Measurements from ENCODE around the gene CNOT4. TPM values are rescaled to one million over a fixed set of nuclear protein-coding genes. Genes with fewer than 3 reads are reported as not detected.
"Not testable (repeated sequence)": the region's sequence is repeated elsewhere in the genome, so short reads cannot be mapped to it uniquely, and the experiment has no call there.

Gene CNOT4
- total RNA-seq, 4 donors from 2014 or later: 25.6 to 36.8 (median 29.3) TPM

DNA sequence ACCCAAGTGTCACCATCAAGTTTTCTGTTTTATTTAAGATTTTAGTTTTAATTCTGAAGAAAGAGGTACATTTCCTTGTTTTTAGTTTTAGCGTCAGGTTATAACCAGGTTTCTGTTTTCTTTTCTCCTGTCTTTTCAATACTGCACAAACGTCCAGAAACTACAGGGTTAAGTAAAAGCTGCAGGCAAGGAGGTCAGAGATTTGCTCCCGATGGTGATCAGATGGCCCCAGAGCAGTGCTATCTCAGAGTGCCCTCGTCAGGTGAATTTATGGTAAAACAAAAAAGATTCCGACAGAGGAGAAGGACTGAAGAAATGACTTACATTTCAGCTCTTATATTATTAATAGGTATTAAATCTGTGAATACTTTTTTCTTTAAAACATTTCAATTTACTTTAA, 148.1 kb downstream of the CNOT4 start:
- 64 to 70% methylated on average over 5 of the region's 5 CpGs for WGBS, 2 donors
- Histone ChIP-seq H3K27me3 (no peaks in the 10 kb centered on the region), H3K4me1 (no peaks in the 10 kb centered on the region), H3K36me3 (peaks cover 0 to 7% of the 10 kb centered on the region in 2 donors), H3K27ac (no peak overlapping the region), H3K4me3 (replicated peaks in 1 of 3) (no peak overlapping the region), H3K9me3 (no peaks in the 10 kb centered on the region)
- intact Hi-C loops (cut with DNase I): no loop called here
- no peak for DNase-seq
- TF ChIP-seq, protein P1, sequence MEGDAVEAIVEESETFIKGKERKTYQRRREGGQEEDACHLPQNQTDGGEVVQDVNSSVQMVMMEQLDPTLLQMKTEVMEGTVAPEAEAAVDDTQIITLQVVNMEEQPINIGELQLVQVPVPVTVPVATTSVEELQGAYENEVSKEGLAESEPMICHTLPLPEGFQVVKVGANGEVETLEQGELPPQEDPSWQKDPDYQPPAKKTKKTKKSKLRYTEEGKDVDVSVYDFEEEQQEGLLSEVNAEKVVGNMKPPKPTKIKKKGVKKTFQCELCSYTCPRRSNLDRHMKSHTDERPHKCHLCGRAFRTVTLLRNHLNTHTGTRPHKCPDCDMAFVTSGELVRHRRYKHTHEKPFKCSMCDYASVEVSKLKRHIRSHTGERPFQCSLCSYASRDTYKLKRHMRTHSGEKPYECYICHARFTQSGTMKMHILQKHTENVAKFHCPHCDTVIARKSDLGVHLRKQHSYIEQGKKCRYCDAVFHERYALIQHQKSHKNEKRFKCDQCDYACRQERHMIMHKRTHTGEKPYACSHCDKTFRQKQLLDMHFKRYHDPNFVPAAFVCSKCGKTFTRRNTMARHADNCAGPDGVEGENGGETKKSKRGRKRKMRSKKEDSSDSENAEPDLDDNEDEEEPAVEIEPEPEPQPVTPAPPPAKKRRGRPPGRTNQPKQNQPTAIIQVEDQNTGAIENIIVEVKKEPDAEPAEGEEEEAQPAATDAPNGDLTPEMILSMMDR (IDR thresholded peaks at IDR 0.05): no peak
- TF ChIP-seq POLR2A (IDR thresholded peaks at IDR 0.05): no peak

DNA sequence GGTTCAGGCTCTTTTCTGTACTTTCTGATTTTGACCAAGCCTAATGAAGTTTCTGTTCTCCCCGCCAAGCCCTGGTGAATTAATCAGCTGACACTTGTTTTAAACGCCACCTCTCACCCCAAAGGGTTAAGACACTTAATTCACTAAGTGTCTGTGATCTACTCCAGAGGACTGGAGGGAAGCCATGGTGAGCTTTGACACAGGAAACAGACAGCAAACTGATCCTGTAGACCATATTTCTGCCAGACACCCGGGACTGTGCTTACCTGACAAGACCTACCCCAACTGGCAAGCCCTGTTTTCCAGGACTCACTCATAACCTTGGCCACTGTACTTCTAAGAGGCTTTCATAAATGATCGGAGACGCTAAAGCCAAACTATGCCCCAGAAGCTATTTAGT, 150.3 kb downstream of the CNOT4 start:
- Histone ChIP-seq H3K4me1 (no peaks in the 10 kb centered on the region), H3K9me3 (no peaks in the 10 kb centered on the region), H3K4me3 (replicated peaks in 1 of 3) (no peak overlapping the region), H3K36me3 (peaks cover 0 to 7% of the 10 kb centered on the region in 2 donors), H3K27ac (no peak overlapping the region), H3K27me3 (no peaks in the 10 kb centered on the region)
- DNase-seq: no peak
- WGBS, 2 donors: 59% methylated on average over 5 of the region's 5 CpGs
- TF ChIP-seq, protein P1 (IDR thresholded peaks at IDR 0.05): no peak
- TF ChIP-seq POLR2A (IDR thresholded peaks at IDR 0.05): no peak
- intact Hi-C loops (cut with DNase I): no loop called here

DNA sequence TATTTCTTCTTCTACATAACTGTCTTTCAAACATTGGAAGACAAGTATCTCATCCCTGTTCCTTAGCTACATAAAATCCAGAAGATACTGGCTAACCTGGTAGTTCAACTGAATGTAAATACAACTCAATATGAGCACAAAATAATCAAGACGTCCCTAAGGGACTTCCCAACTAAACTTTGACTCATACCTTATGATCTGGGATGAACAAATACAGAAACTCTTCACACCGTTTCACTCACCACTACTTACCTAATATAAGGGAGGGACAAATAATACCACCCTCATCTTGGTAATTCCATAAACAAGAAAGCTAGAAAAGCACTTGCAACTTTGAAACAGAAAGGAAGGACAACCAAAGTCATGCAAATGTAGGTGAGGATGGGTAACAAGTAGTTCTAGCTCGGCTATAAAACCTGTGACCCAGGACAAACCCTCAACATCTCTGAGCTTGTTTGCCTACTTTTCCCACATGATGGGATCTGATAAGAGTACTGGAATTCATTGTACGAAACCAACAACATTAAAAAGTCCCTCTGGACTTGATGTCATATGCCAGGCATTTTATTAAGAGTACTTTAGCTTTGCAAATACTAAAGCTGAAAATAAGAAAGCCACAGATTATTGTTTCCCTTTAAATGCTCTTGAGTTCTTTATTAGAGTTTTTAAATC, 154.4 kb downstream of the CNOT4 start:
- Histone ChIP-seq H3K4me3 (replicated peaks in 1 of 3) (no peak overlapping the region), H3K27me3 (no peaks in the 10 kb centered on the region), H3K27ac (no peak overlapping the region), H3K4me1 (no peaks in the 10 kb centered on the region), H3K9me3 (no peaks in the 10 kb centered on the region), H3K36me3 (no peaks in the 10 kb centered on the region)
- intact Hi-C loops (cut with DNase I): no loop called here
- WGBS, 2 donors: 48 to 64% methylated on average over 4 of the region's 4 CpGs
- TF ChIP-seq, protein P1 (IDR thresholded peaks at IDR 0.05): no peak
- TF ChIP-seq POLR2A (IDR thresholded peaks at IDR 0.05): no peak
- no peak for DNase-seq

DNA sequence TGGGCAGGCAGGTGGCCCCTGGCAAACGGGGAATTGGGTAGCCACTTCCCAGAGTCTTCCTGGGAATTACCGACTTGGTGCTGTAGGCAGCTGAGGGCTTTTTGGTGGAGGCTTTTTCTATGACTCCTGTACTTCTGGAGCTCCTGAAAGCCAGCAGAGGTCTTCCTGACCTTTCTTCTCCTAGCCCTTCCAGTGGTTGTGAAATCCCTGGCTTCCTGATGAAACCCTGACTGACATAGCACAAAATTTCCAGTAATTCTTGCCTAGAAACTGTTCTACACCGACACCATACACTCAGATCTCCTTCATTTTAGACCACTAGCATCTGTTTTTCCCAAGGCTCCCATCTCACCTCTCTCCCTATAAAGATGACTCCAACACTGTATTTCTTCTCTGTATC, 156.1 kb downstream of the CNOT4 start:
- intact Hi-C loops (cut with DNase I): no loop called here
- H3K27ac ChIP-seq: no peak overlapping the region
- WGBS, 2 donors: 89 to 92% methylated on average over 3 of the region's 3 CpGs
- H3K36me3 ChIP-seq: no peaks in the 10 kb centered on the region
- no peaks in the 10 kb centered on the region for H3K4me1 ChIP-seq
- no peaks in the 10 kb centered on the region for H3K27me3 ChIP-seq
- H3K9me3 ChIP-seq: no peaks in the 10 kb centered on the region
- H3K4me3 ChIP-seq (replicated peaks in 1 of 3): no peak overlapping the region
- DNase-seq: no peak
- TF ChIP-seq, protein P1 (IDR thresholded peaks at IDR 0.05): no peak
- TF ChIP-seq POLR2A (IDR thresholded peaks at IDR 0.05): no peak

DNA sequence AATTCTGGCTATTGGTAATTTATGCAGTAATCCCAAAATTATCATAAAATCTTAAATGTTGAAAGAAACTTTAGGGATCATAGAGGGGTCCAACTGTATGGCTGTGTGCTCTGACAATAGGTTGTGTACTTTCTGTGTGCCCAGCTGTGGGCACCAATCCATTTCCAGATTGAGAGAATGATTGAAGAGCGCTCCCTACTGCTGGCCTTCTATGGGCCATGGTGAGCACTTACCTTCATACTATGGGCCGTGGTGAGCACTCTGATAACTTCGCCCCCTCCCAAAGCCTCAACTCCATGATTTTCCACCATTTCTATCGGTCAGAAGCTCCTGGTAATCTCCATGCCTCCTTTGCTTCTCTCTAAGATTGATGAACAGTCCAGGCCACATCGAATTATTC, 157.6 kb downstream of the CNOT4 start:
- intact Hi-C loops (cut with DNase I): no loop called here
- TF ChIP-seq, protein P1 (IDR thresholded peaks at IDR 0.05): no peak
- no peak for TF ChIP-seq POLR2A (IDR thresholded peaks at IDR 0.05)
- no peak overlapping the region for H3K4me3 ChIP-seq (replicated peaks in 1 of 3)
- DNase-seq: no peak
- no peaks in the 10 kb centered on the region for H3K4me1 ChIP-seq
- H3K27me3 ChIP-seq: no peaks in the 10 kb centered on the region
- 91 to 93% methylated on average over 5 of the region's 5 CpGs for WGBS, 2 donors
- H3K9me3 ChIP-seq: no peaks in the 10 kb centered on the region
- no peak overlapping the region for H3K27ac ChIP-seq
- H3K36me3 ChIP-seq: no peaks in the 10 kb centered on the region

DNA sequence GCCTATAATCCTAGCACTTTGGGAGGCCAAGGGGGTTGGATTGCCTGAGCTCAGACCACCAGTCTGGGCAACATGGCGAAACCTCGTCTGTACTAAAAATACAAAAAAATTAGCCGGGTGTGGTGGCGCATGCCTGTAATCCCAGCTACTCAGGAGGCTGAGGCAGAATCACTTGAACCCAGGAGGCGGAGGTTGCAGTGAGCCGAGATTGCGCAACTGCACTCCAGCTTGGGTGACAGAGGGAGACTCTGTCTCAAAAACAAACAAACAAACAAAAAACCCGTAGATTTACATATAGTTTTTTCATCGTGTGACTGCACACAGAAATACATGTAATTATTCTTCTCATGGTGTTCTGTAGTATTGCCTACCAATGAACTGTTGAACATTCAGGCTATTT, 158.8 kb downstream of the CNOT4 start:
- DNase-seq; H3K4me1 ChIP-seq; intact Hi-C loops (cut with DNase I); H3K27me3 ChIP-seq; H3K27ac ChIP-seq; H3K9me3 ChIP-seq; H3K4me3 ChIP-seq (replicated peaks in 1 of 3); H3K36me3 ChIP-seq: not testable (repeated sequence)
- WGBS, 2 donors: 86 to 95% methylated on average over 9 of the region's 9 CpGs
